ENCODE data around the gene RIC3. TPM values are rescaled to one million over a fixed set of nuclear protein-coding genes. Genes with fewer than 3 reads are reported as not detected.
"Not testable (repeated sequence)": the region's sequence is repeated elsewhere in the genome, so short reads cannot be mapped to it uniquely, and the experiment has no call there.

RIC3 gene
- total and polyA plus RNA-seq, 2 experiments from 2014 or later, result 3.2 to 3.6 TPM

DNA sequence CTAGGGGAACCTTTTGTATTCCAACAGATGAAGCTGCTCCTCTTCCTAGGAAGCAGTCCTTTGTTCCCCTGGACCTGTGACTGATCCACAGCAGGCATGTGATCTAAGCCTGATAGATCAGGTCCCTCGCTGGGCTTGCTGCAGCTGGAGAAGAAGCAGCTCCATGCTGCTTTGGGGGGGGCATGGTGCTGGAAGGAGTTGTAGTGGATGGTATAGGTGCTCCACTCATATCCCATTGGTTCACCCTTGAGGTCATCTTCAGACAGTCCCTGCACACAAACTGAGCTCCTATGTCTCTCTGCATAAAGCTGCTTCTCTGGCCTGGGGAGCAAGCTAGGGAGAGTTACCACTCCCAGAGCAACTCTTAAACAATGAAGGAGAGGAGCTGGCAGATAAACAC, 9.5 kb upstream of the RIC3 start:
- Histone ChIP-seq H2AFZ (no peak overlapping the region), H3K9me3 (ENCODE audit: low read depth) (no peaks in the 10 kb centered on the region), H3K27me3 (peaks cover 17% of the 10 kb centered on the region), H3K79me2 (no peaks in the 10 kb centered on the region), H3K27ac (no peak overlapping the region), H4K20me1 (ENCODE audit: insufficient read depth, poor library complexity, severe bottlenecking) (no peaks in the 10 kb centered on the region), H3K36me3 (replicated peaks; ENCODE audit: insufficient read depth, low read depth) (no peaks in the 10 kb centered on the region), H3K4me3 (no peak overlapping the region), H3K4me2 (no peak overlapping the region), H3K9me2 (replicated peaks; ENCODE audit: insufficient read depth) (no peaks in the 10 kb centered on the region), H3K4me1 (ENCODE audit: insufficient read depth) (no peaks in the 10 kb centered on the region)
- WGBS (ENCODE audit: low lambda C conversion rate, missing lambda C conversion rate), result 53% methylated on average over 1 of the region's 1 CpG
- no peak for DNase-seq (ENCODE audit: low spot score)
- TF ChIP-seq, protein P1, sequence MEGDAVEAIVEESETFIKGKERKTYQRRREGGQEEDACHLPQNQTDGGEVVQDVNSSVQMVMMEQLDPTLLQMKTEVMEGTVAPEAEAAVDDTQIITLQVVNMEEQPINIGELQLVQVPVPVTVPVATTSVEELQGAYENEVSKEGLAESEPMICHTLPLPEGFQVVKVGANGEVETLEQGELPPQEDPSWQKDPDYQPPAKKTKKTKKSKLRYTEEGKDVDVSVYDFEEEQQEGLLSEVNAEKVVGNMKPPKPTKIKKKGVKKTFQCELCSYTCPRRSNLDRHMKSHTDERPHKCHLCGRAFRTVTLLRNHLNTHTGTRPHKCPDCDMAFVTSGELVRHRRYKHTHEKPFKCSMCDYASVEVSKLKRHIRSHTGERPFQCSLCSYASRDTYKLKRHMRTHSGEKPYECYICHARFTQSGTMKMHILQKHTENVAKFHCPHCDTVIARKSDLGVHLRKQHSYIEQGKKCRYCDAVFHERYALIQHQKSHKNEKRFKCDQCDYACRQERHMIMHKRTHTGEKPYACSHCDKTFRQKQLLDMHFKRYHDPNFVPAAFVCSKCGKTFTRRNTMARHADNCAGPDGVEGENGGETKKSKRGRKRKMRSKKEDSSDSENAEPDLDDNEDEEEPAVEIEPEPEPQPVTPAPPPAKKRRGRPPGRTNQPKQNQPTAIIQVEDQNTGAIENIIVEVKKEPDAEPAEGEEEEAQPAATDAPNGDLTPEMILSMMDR (IDR thresholded peaks at IDR 0.05; ENCODE audit: poor library complexity), result no peak

DNA sequence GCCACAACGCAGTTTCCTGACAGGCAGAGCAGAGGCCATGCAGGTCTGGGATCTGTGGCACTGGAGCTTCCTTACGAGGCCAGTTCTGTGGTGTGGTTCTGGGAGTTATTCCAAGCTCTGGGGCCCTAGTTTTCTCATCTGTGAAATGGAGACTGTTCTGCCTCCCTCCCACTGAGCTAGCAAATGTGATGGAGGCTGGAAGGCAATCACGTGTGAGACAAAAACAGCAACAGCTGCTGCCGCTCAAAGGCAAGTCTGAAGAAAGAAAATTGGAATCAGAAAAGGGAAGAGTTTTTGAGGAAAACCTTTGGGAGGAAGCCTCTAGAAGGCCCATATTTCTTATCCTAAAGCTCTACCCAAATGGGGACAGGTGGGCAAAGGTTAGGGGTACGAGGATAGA, 8.3 kb upstream of the RIC3 start:
- Histone ChIP-seq H3K4me1 (ENCODE audit: insufficient read depth) (no peaks in the 10 kb centered on the region), H3K9me3 (ENCODE audit: low read depth) (no peaks in the 10 kb centered on the region), H3K27ac (no peak overlapping the region), H3K9me2 (replicated peaks; ENCODE audit: insufficient read depth) (no peaks in the 10 kb centered on the region), H3K4me3 (no peak overlapping the region), H4K20me1 (ENCODE audit: insufficient read depth, poor library complexity, severe bottlenecking) (no peaks in the 10 kb centered on the region), H3K36me3 (replicated peaks; ENCODE audit: insufficient read depth, low read depth) (no peaks in the 10 kb centered on the region), H3K4me2 (no peak overlapping the region), H2AFZ (no peak overlapping the region), H3K27me3 (peaks cover 17% of the 10 kb centered on the region), H3K79me2 (no peaks in the 10 kb centered on the region)
- DNase-seq (ENCODE audit: low spot score), result no peak
- TF ChIP-seq, protein P1 (IDR thresholded peaks at IDR 0.05; ENCODE audit: poor library complexity), result no peak
- TF ChIP-seq EZH2phosphoT487 (IDR thresholded peaks at IDR 0.05; ENCODE audit: low read depth, severe bottlenecking, unreplicated experiment), result no peak
- no peak for TF ChIP-seq EZH2 (IDR thresholded peaks at IDR 0.05; ENCODE audit: borderline replicate concordance)
- WGBS (ENCODE audit: low lambda C conversion rate, missing lambda C conversion rate), result 62% methylated on average over 5 of the region's 5 CpGs

DNA sequence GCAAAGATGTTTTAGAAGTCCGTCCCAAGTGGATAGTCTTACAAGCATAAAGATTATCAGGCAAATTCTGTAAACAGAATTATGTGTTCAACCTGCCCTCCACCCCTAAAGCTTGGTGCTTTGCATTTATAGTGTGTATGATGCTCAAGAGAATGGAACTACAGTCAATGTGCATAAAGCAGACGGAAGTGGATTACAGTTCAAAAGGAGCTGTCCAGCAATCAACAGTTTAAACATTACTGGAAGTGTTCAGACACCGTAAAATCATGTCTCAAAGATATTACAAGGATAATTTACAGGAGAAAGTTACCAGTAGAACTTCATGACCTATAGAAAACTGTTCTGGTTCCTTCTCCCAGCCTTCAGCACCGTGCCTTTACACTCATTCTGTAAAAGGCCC, 1.0 kb downstream of the RIC3 start:
- peak; percentile 13 for DNase-seq (ENCODE audit: low spot score)
- Histone ChIP-seq H3K79me2 (no peaks in the 10 kb centered on the region), H2AFZ (no peak overlapping the region), H3K36me3 (replicated peaks; ENCODE audit: insufficient read depth, low read depth) (no peaks in the 10 kb centered on the region), H3K27ac (no peak overlapping the region), H3K27me3 (peaks cover 58% of the 10 kb centered on the region), H3K9me3 (ENCODE audit: low read depth) (no peaks in the 10 kb centered on the region), H4K20me1 (ENCODE audit: insufficient read depth, poor library complexity, severe bottlenecking) (no peaks in the 10 kb centered on the region), H3K4me3 (no peak overlapping the region), H3K9me2 (replicated peaks; ENCODE audit: insufficient read depth) (no peaks in the 10 kb centered on the region), H3K4me2 (peak overlapping the region; percentile 93), H3K4me1 (ENCODE audit: insufficient read depth) (peaks cover 3% of the 10 kb centered on the region)
- 53% methylated on average over 4 of the region's 4 CpGs for WGBS (ENCODE audit: low lambda C conversion rate, missing lambda C conversion rate)
- TF ChIP-seq EZH2phosphoT487 (IDR thresholded peaks at IDR 0.05; ENCODE audit: low read depth, severe bottlenecking, unreplicated experiment), result no peak
- TF ChIP-seq, protein P1 (IDR thresholded peaks at IDR 0.05; ENCODE audit: poor library complexity), result no peak

DNA sequence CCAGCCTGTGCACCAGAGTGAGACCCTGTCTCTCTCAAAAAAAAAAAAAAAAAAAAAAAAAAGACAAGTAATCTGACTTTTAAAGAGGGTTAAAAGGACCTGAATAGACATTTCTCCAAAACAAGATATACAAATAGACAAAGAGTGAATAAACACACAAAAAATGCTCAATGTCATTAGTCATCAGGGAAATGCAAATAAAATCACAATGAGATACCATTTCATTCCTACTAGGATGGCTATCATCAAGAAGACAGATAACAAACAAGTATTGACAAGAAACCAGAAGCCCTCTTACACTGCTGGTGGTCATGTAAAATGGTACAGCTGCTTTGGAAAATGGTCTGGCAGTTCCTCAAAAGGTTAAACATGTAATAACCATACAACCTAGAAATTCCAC, 4.1 kb downstream of the RIC3 start:
- no peak for DNase-seq (ENCODE audit: low spot score)
- Histone ChIP-seq H2AFZ (no peak overlapping the region), H3K4me1 (ENCODE audit: insufficient read depth) (peaks cover 3% of the 10 kb centered on the region), H3K27me3 (peaks cover 45% of the 10 kb centered on the region), H3K27ac (no peak overlapping the region), H3K36me3 (replicated peaks; ENCODE audit: insufficient read depth, low read depth) (no peaks in the 10 kb centered on the region), H3K9me2 (replicated peaks; ENCODE audit: insufficient read depth) (no peaks in the 10 kb centered on the region), H3K4me3 (no peak overlapping the region), H3K79me2 (no peaks in the 10 kb centered on the region), H4K20me1 (ENCODE audit: insufficient read depth, poor library complexity, severe bottlenecking) (no peaks in the 10 kb centered on the region), H3K4me2 (no peak overlapping the region), H3K9me3 (ENCODE audit: low read depth) (no peaks in the 10 kb centered on the region)
- TF ChIP-seq, protein P1 (IDR thresholded peaks at IDR 0.05; ENCODE audit: poor library complexity), result no peak
- TF ChIP-seq EZH2 (IDR thresholded peaks at IDR 0.05; ENCODE audit: borderline replicate concordance), result no peak
- TF ChIP-seq EZH2phosphoT487 (IDR thresholded peaks at IDR 0.05; ENCODE audit: low read depth, severe bottlenecking, unreplicated experiment), result no peak

DNA sequence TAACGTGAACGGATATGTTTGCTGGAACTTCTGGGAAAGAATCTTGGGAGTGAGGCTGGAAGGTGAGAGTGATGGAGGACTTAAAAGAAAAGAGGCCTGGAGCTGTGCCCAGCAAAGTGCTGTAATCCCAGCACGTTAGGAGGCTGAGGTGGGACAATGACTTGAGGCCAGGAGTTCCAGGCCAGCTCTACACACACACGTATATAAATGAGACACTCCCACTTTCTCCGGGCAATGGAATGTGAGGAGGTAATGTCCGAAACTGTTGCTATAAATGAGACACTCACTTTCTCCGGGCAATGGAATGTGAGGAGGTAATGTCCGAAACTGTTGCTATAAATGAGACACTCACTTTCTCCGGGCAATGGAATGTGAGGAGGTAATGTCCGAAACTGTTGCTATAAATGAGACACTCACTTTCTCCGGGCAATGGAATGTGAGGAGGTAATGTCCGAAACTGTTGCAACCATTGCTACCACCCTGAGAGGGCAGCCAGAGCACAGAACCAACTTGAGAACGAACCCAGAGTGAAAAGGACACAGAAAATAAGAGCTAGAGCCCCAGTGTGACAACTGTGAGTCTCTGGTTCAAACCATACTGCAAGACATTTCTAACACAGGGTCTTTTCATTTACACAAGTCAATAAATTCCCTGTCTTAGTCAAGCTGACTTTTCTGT, 7.1 kb downstream of the RIC3 start:
- H3K27ac ChIP-seq; H3K9me3 ChIP-seq (ENCODE audit: low read depth); DNase-seq (ENCODE audit: low spot score); H4K20me1 ChIP-seq (ENCODE audit: insufficient read depth, poor library complexity, severe bottlenecking); H3K4me3 ChIP-seq; H3K4me2 ChIP-seq; H3K79me2 ChIP-seq; H3K4me1 ChIP-seq (ENCODE audit: insufficient read depth); H3K36me3 ChIP-seq (replicated peaks; ENCODE audit: insufficient read depth, low read depth); H3K9me2 ChIP-seq (replicated peaks; ENCODE audit: insufficient read depth); H2AFZ ChIP-seq: not testable (repeated sequence)
- WGBS (ENCODE audit: low lambda C conversion rate, missing lambda C conversion rate), result 83% methylated on average over 11 of the region's 13 CpGs
- H3K27me3 ChIP-seq, result peaks cover 15% of the 10 kb centered on the region
